Urinary bladder (tissue), 4 donors: ENCODE results near the gene CCDC17. TPM values are rescaled to one million over a fixed set of nuclear protein-coding genes. Genes with fewer than 3 reads are reported as not detected.
A peak's percentile ranks its signal among the peaks of the same experiment; 100 is the strongest.

Source experiments
- DNase-seq: peaks from one replicate; pipeline ENCODE4 v3.0.0-alpha.2; 2015; ENCODE audit errors: extremely low spot score
- H3K27ac ChIP-seq: one replicate; pipeline ENCODE4 v1.5.1; 2013; ENCODE audit warnings: low read depth, mild to moderate bottlenecking, moderate library complexity
- H3K36me3 ChIP-seq: one replicate; pipeline ENCODE4 v1.6.1; 2013; ENCODE audit warnings: mild to moderate bottlenecking, moderate library complexity; ENCODE audit not compliant: insufficient read depth
- H3K4me1 ChIP-seq: one replicate; pipeline ENCODE4 v1.6.1; 2013; ENCODE audit warnings: mild to moderate bottlenecking, moderate library complexity; ENCODE audit not compliant: insufficient read depth
- H3K4me3 ChIP-seq: one replicate; pipeline ENCODE4 v1.5.1; 2013; ENCODE audit warnings: low read depth, low read length
- WGBS: extraction: QIAGEN DNeasy Blood & Tissue Kit; methylation state at CpG from one replicate; pipeline ENCODE4 v1.1.7; 2013; 5-methylcytosine and 5-hydroxymethylcytosine counted together
- polyA plus RNA-seq: library from polyadenylated mRNA; stranded (reverse); fragments of 200-250 nt; gene quantifications from one replicate; pipeline ENCODE4 v1.2.3, GENCODE V29; 2013
- small RNA-seq: library from RNA; depleted of rRNA; stranded (forward); fragments of <200 nt; gene quantifications from one replicate; pipeline ENCODE3, GENCODE V24; 2014
- total RNA-seq: library from RNA; depleted of rRNA; stranded (reverse); fragments of >200 nt; gene quantifications from one replicate; pipeline ENCODE4 v1.2.3, GENCODE V29; 2014
- donor health status: healthy with polysubstance abuse.
- donor health status: healthy.

The CCDC17 gene
- total and polyA plus RNA-seq, 2 donors, result 0.54 to 0.85 TPM

- peak; percentile 77 for DNase-seq
- Histone ChIP-seq H3K4me3 (peak overlapping the region; percentile 84), H3K27ac (peak overlapping the region; percentile 89), H3K36me3 (no peaks in the 10 kb centered on the region), H3K4me1 (no peaks in the 10 kb centered on the region)
- under 1% methylated on average over 59 of the region's 59 CpGs for WGBS
Measured at GRCh38 chr1:45584351-45585109, 39.3 kb downstream of the CCDC17 start.

- WGBS, result under 1% methylated on average over 40 of the region's 41 CpGs
- peak; percentile 83 for DNase-seq
Measured at GRCh38 chr1:45583666-45584350, 40.0 kb downstream of the CCDC17 start, which contains the start of gene NASP. Gene NASP (plus strand): TSS chr1:45584041. CDS start chr1:45584147, 106 bp downstream.

GRCh38 chr1:45583264-45583665 is 40.6 kb downstream of the CCDC17 start:
- peak; percentile 95 for DNase-seq
- H3K27ac ChIP-seq, result peak overlapping the region; percentile 63

More at GRCh38 chr1:45583666-45584350, 40.0 kb downstream of the CCDC17 start, which contains the start of gene NASP:
- H3K36me3 ChIP-seq, result no peaks in the 10 kb centered on the region
- H3K27ac ChIP-seq, result peak within 1 kb of the TSS; percentile 89
- H3K4me1 ChIP-seq, result no peaks in the 10 kb centered on the region
- peak within 1 kb of the TSS; percentile 84 for H3K4me3 ChIP-seq

GRCh38 chr1:45574105-45574626 is 49.7 kb downstream of the CCDC17 start:
- WGBS, result 88% methylated on average over 7 of the region's 7 CpGs

More at GRCh38 chr1:45583264-45583665, 40.6 kb downstream of the CCDC17 start:
- H3K4me3 ChIP-seq, result peak overlapping the region; percentile 84
- no peaks in the 10 kb centered on the region for H3K36me3 ChIP-seq
- H3K4me1 ChIP-seq, result no peaks in the 10 kb centered on the region
- WGBS, result under 1% methylated on average over 19 of the region's 19 CpGs

GRCh38 chr1:45573231-45573804 is 50.5 kb downstream of the CCDC17 start:
- no peak overlapping the region for H3K4me3 ChIP-seq
- H3K4me1 ChIP-seq, result no peaks in the 10 kb centered on the region
- no peak for DNase-seq
- no peak overlapping the region for H3K27ac ChIP-seq
- WGBS, result 53% methylated on average over 3 of the region's 3 CpGs
- peaks cover 2% of the 10 kb centered on the region for H3K36me3 ChIP-seq

More at GRCh38 chr1:45574105-45574626, 49.7 kb downstream of the CCDC17 start:
- no peak overlapping the region for H3K4me3 ChIP-seq
- DNase-seq, result no peak
- peaks cover 2% of the 10 kb centered on the region for H3K36me3 ChIP-seq
- H3K27ac ChIP-seq, result no peak overlapping the region
- H3K4me1 ChIP-seq, result no peaks in the 10 kb centered on the region

GRCh38 chr1:45570631-45571030 is 53.2 kb downstream of the CCDC17 start:
- H3K27ac ChIP-seq, result no peak overlapping the region
- no peaks in the 10 kb centered on the region for H3K4me1 ChIP-seq
- 88% methylated on average over 4 of the region's 4 CpGs for WGBS
- no peak overlapping the region for H3K4me3 ChIP-seq
- peaks cover 2% of the 10 kb centered on the region for H3K36me3 ChIP-seq
- DNase-seq, result no peak

Small RNA genes lying within 50 kb of the gene (small RNA-seq; reads per million reads assigned to genes)
- gene AL355480.1, result not detected
- not detected for gene AL355480.2
- gene AL355480.3, result not detected
- not detected for gene AL355480.4

Other genes starting within 250 kb of the CCDC17 start
- gene TESK2, start 132.9 kb downstream of the CCDC17 start, total RNA-seq, result 3.2 TPM
- 5.7 TPM for gene TESK2, start 132.9 kb downstream of the CCDC17 start, polyA plus RNA-seq
- 0.42 TPM for gene CCDC163, start 124.0 kb downstream of the CCDC17 start, total RNA-seq
- gene CCDC163, start 124.0 kb downstream of the CCDC17 start, polyA plus RNA-seq, result 2.8 TPM
- 1.9 TPM for gene MMACHC, start 123.8 kb downstream of the CCDC17 start, total RNA-seq
- gene MMACHC, start 123.8 kb downstream of the CCDC17 start, polyA plus RNA-seq, result 2.7 TPM
- gene PRDX1, start 102.2 kb downstream of the CCDC17 start, total RNA-seq, result 232 TPM
- gene PRDX1, start 102.2 kb downstream of the CCDC17 start, polyA plus RNA-seq, result 491 TPM
- gene AKR1A1, start 73.2 kb downstream of the CCDC17 start, total RNA-seq, result 76.1 TPM
- gene AKR1A1, start 73.2 kb downstream of the CCDC17 start, polyA plus RNA-seq, result 101 TPM
- gene NASP, start 40.0 kb downstream of the CCDC17 start, total RNA-seq, result 76.0 TPM
- gene NASP, start 40.0 kb downstream of the CCDC17 start, polyA plus RNA-seq, result 115 TPM
- 120 TPM for gene GPBP1L1, start 62.5 kb upstream of the CCDC17 start, total RNA-seq
- 55.3 TPM for gene GPBP1L1, start 62.5 kb upstream of the CCDC17 start, polyA plus RNA-seq
- gene TMEM69, start 64.1 kb upstream of the CCDC17 start, total RNA-seq, result 24.7 TPM
- gene TMEM69, start 64.1 kb upstream of the CCDC17 start, polyA plus RNA-seq, result 31.5 TPM
- gene IPP, start 126.6 kb upstream of the CCDC17 start, total RNA-seq, result 19.0 TPM
- 7.6 TPM for gene IPP, start 126.6 kb upstream of the CCDC17 start, polyA plus RNA-seq
- gene MAST2, start 179.6 kb upstream of the CCDC17 start, total RNA-seq, result 40.0 TPM
- 53.0 TPM for gene MAST2, start 179.6 kb upstream of the CCDC17 start, polyA plus RNA-seq